Neural cell (in vitro differentiated cells): ENCODE measurements around the gene TMEM59L.

Experiments used
- EP300 ChIP-seq: fragments of 450-650 bp; conservative IDR thresholded peaks from 2 replicates; pipeline ENCODE4 v1.6.1; 2014; ENCODE audit warnings: antibody characterized with exemption, mild to moderate bottlenecking, moderate library complexity; ENCODE audit not compliant: poor library complexity, severe bottlenecking
- EZH2 ChIP-seq: fragments of 200-600, 300-800 bp; shearing (Covaris generic), sonication (generic); IDR thresholded peaks from 2 replicates; pipeline ENCODE4 v1.6.1; 2014; ENCODE audit warnings: antibody characterized with exemption, low read length, borderline replicate concordance, mild to moderate bottlenecking; ENCODE audit not compliant: insufficient read depth, poor library complexity, severe bottlenecking
- POLR2AphosphoS5 ChIP-seq: IDR thresholded peaks from 2 replicates; pipeline ENCODE4 v1.6.1; 2012
- RAD21 ChIP-seq: fragments of 450-650 bp; conservative IDR thresholded peaks from 2 replicates; pipeline ENCODE4 v1.6.1; 2014; ENCODE audit warnings: antibody characterized with exemption, mild to moderate bottlenecking, moderate library complexity
- SMC3 ChIP-seq: fragments of 450-650 bp; conservative IDR thresholded peaks from 2 replicates; pipeline ENCODE4 v1.6.1; 2014; ENCODE audit warnings: antibody characterized with exemption, mild to moderate bottlenecking, moderate library complexity; ENCODE audit not compliant: poor library complexity
- TF ChIP-seq, protein P1 (sequence below): fragments of 450-650 bp; IDR thresholded peaks from 2 replicates; pipeline ENCODE4 v1.5.1; 2014; ENCODE audit warnings: antibody characterized with exemption, mild to moderate bottlenecking, moderate library complexity; ENCODE audit not compliant: poor library complexity, severe bottlenecking
- TF ChIP-seq, protein P2 (sequence below): IDR thresholded peaks from 2 replicates; pipeline ENCODE4 v1.6.1; 2012; ENCODE audit warnings: borderline replicate concordance

DNA sequence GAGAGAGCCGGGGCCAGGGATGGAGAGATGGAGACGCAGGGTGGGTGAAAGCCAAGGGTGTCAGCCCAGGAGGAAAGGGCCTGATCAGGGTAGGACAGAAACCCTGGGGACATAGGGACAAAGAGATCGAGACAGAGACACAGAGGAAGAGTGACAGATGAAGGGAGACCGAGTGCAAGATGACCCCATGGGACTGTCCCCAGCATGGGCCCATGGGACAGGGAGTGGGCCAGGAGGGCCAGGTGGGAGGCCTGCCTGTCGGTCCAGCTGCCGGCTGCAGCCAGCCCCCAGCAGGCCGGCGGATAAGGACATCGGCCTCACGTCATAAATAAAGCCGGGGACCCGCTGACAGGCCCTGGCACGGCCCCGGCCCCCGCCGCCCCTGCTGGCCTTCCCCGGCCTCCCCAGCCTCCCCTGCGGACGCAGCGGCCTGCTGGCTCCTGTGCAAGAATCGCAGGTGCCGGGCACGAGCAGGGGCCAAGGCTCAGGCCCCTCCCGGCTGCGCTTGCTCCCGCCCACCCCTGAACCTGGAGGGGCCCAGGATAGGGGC lies 17.8 kb upstream of the TMEM59L start:
- TF ChIP-seq, protein P1, sequence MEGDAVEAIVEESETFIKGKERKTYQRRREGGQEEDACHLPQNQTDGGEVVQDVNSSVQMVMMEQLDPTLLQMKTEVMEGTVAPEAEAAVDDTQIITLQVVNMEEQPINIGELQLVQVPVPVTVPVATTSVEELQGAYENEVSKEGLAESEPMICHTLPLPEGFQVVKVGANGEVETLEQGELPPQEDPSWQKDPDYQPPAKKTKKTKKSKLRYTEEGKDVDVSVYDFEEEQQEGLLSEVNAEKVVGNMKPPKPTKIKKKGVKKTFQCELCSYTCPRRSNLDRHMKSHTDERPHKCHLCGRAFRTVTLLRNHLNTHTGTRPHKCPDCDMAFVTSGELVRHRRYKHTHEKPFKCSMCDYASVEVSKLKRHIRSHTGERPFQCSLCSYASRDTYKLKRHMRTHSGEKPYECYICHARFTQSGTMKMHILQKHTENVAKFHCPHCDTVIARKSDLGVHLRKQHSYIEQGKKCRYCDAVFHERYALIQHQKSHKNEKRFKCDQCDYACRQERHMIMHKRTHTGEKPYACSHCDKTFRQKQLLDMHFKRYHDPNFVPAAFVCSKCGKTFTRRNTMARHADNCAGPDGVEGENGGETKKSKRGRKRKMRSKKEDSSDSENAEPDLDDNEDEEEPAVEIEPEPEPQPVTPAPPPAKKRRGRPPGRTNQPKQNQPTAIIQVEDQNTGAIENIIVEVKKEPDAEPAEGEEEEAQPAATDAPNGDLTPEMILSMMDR, result no peak
- TF ChIP-seq EZH2 (no peak), EP300 (no peak), POLR2AphosphoS5 (no peak), RAD21 (no peak), SMC3 (no peak)
- TF ChIP-seq, protein P2, sequence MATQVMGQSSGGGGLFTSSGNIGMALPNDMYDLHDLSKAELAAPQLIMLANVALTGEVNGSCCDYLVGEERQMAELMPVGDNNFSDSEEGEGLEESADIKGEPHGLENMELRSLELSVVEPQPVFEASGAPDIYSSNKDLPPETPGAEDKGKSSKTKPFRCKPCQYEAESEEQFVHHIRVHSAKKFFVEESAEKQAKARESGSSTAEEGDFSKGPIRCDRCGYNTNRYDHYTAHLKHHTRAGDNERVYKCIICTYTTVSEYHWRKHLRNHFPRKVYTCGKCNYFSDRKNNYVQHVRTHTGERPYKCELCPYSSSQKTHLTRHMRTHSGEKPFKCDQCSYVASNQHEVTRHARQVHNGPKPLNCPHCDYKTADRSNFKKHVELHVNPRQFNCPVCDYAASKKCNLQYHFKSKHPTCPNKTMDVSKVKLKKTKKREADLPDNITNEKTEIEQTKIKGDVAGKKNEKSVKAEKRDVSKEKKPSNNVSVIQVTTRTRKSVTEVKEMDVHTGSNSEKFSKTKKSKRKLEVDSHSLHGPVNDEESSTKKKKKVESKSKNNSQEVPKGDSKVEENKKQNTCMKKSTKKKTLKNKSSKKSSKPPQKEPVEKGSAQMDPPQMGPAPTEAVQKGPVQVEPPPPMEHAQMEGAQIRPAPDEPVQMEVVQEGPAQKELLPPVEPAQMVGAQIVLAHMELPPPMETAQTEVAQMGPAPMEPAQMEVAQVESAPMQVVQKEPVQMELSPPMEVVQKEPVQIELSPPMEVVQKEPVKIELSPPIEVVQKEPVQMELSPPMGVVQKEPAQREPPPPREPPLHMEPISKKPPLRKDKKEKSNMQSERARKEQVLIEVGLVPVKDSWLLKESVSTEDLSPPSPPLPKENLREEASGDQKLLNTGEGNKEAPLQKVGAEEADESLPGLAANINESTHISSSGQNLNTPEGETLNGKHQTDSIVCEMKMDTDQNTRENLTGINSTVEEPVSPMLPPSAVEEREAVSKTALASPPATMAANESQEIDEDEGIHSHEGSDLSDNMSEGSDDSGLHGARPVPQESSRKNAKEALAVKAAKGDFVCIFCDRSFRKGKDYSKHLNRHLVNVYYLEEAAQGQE, result no peak
